Colon (tissue), 2 donors: ENCODE data around the gene TIAL1.
"Not testable (repeated sequence)": the region's sequence is repeated elsewhere in the genome, so short reads cannot be mapped to it uniquely, and the experiment has no call there.

Experiments used
- FAIRE-seq: peaks from 2 replicates; lab custom pipeline; 2012; peaks lifted over from hg19 to GRCh38; lab: Jason Lieb, UNC
- donor health status: control.
- donor health status: control.

Gene TIAL1

DNA sequence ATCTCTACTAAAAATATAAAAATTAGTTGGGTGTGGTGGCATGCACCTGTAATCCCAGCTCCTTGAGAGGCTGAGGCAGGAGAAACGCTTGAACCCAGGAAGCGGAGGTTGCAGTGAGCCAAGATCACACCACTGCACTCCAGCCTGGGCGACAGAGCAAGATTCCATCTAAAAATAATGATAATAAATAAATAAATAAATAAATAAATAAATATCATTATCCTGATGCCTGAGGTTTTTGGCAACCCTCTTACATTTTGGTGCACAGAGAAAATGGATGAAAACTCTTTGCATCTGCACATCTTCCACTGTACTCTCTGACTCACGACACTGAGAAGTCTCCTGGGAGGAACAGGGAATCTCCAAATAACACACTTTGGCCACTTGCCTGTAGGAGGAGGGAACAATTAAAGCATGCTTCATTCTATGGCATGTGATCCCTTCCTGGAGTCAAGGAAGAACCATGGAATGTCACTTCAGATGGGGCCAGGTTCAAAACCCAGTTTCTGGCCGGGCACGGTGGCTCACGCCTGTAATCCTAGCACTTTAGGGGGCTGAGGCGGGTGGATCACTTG is 68.0 kb downstream of the TIAL1 start:
- FAIRE-seq: not testable (repeated sequence)

DNA sequence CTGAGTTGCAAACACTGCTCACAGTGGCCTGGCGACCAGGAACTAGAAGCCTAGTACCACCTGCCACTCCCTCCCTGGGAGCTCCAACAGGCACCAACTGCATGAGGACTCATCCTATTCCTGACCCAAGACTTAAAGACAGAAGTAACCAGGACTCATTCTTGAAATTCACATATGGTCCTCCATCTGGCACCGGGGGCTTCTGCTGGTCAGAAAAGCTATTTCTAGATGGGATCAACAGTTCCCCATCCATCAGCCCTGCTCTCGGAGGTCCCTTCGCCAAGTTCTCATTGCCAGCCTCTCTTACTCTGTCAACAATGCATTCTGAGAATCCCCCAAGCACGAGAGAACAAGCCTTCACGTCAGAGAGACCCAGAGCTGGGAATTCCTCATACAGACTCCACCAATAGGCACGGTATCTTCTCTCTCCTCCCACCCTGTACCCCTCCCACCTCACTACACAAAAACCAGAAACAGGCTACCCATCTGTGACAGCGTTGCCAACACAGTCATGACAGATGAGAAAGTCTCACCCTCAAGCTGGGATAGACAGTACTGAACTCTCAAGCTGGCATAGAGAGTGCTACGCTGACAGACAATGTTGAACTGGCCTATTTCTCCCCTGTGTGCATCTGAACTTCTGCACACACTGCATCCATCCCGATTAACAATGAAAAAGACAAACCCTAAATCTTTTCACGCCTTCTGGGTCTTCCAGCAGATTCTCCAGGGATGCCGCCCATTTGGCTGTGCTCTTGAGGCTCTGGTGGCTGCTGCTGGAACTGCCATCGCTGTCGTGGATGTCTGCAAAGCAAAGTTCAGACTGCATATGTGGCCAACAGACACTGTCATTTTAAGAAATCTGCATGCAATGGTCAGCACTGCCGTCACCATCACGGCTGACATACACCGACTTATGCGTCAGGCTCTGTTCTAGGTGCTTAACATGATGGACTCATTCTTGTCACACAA is 69.9 kb downstream of the TIAL1 start:
- no peak for FAIRE-seq

DNA sequence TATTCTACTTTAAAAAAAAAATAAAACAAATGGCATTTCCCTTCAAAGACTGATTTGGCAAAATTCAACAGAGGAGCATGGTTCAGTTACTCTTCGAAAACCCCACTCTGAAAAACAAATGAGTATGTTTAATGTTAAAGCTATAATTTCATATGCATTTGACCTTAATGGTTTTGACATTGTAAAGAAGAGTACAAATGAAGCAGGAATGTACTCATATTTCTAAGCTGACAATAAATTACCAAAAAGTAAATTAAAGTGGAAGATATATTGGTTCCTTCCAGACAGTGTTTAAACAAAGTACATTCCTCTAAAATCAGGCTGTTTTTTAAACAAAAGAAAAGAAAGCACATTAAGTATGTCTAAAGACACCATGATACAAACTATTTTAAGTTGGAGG is 70.6 kb downstream of the TIAL1 start:
- no peak for FAIRE-seq

DNA sequence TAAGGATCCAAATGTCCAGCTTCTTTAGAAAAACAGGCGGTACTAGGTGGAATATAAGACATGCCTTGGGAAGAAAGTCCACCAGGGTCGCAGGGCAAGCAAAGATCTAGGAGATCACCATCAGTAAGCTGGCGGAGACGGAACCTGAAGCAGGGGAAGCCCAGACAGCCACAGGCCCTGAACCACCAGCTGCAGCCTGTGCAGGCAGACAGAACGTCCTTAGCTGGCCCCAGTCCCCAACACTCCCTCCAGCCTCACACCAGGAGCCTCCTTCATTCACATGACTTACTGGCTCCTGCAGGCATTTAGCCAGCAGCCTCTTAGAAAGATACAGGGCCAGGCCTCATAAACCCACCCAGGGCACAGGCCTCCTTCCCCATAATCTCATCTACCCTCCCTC is 71.6 kb downstream of the TIAL1 start:
- no peak for FAIRE-seq

DNA sequence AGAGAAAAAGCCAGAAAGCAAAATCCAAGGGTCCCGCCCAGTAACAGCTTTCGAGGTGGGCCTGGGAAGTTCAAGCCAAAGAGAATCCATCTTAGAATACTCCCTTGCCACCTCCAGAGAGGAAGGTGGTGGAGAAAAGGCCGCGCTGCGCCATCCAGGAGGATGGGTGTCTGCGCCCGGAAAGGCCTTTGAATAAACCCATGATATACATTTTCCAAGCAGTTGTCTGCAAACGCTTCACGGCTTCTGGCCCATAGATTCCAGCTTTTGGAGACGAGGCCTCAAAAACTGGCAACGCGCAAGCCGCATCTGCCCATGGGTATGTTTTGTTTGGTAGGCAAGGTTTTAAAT is 72.1 kb downstream of the TIAL1 start:
- FAIRE-seq: no peak

DNA sequence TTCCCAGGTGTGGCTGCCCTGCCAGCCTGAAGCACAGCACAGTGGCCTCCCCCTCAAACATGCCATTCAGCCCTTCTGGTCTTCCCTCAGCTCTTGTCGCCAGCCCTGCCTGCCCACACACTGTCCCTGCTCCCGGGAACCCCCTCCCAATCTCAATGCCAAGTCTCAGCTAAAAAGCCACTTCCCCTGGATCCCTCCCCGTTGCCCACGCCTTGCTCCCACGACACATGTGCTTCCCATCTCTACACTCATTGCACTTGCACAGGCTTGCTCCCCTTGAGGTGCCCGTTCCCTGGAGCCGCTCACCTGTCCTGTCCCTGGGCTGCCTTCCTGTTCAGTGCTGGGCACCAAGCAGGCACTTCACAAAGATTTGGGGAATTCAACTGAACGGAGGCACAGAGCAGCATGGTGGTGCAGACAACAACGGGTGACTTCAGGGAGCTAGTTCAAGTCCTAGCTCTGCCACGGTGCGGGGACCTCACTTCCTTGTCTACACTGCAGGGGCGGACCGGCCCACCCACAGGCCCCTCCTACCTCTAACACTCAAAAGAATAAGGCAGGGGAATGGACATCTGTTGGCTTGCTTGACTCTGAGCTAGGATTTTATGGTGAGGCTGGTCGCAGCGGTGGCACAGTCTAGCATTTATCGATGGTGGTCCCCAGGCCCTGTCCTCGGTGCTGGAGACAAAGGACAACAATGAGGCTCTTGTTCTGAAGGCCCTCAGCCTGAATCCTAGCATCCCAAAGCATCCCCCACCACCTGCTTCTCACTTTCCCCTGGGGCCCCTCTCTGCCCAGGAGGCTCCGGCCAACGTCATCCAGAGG is 72.7 kb downstream of the TIAL1 start:
- no peak for FAIRE-seq
